ENCODE measurements around the gene TSEN15.
A peak's percentile ranks its signal among the peaks of the same experiment; 100 is the strongest.
"Not testable (repeated sequence)": the region's sequence is repeated elsewhere in the genome, so short reads cannot be mapped to it uniquely, and the experiment has no call there.

Gene TSEN15

DNA sequence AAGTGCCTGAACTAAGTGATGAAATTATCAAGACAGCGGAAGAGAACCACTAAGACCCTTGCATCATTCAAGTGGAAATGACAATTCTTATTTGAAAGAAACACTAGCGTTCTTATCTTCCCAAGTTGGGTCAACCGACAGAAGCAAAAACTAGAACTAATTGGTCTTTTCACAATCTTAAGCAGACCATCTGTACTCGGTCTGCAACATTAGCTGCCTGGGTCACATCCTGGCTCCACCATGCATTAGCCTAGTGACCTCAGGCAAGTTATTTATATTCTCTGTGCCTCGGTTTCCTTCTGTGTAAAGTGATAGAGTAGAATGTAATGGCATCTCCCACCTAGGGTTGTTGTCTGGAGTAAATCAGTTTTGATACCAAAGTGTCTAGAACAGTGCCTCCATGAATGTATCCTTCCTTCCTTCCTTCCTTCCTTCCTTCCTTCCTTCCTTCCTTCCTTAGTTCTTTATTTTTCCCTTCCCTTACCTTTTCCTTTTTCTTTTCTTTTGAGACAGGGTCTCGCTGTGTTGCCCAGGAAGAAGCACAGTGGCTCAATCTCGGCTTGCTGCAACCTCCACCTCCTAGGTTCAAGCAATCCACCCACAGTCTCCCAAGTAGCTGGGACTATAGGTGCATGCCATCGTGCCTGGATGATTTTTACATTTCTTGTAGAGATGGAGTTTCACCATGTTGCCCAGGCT is 20.0 kb upstream of the TSEN15 start:
- DNase-seq: no peak

- no peak for DNase-seq
Measured at GRCh38 chr1:184032306-184032929, 19.1 kb upstream of the TSEN15 start.

- no peak for DNase-seq
Measured at GRCh38 chr1:184032930-184033418, 18.6 kb upstream of the TSEN15 start.

GRCh38 chr1:184033711-184034167 is 17.8 kb upstream of the TSEN15 start:
- no peak for DNase-seq

DNA sequence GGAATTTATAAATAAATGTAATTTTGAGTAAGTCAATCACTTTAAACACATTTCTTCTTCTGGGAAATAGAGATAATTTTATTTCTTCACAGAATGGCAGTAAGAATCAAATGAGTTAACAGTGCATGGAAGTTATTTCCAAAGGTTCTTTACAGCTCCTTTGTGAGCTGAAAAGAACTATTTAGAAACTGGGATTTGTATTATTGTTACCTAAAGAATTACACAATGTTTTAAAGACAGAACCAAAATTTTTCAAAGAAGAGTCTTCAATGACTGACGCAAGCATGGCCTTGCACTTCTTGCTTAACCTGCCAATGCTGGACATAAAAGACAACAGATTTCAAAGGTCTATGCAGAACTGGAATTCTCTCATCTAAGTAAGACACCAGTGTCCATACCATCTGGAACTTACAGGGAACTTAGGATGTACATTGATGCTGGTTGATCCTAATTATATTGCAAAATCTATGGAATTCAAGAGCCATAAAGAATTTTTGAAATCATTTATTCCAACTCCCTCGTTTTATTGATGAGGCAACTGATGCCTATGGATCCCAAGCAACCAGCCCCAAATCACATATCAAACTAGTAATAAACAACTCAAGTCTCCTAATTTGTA is 16.7 kb upstream of the TSEN15 start:
- DNase-seq: no peak

- peak; percentile 37 for DNase-seq
Measured at GRCh38 chr1:184035719-184036516, 15.6 kb upstream of the TSEN15 start.

- DNase-seq: peak; percentile 62
Measured at GRCh38 chr1:184036517-184036949, 15.0 kb upstream of the TSEN15 start.

- no peak for DNase-seq
Measured at GRCh38 chr1:184037849-184038591, 13.5 kb upstream of the TSEN15 start.

- DNase-seq: no peak
Measured at GRCh38 chr1:184039126-184039525, 12.4 kb upstream of the TSEN15 start.

- no peak for DNase-seq
Measured at GRCh38 chr1:184041731-184042130, 9.8 kb upstream of the TSEN15 start.

DNA sequence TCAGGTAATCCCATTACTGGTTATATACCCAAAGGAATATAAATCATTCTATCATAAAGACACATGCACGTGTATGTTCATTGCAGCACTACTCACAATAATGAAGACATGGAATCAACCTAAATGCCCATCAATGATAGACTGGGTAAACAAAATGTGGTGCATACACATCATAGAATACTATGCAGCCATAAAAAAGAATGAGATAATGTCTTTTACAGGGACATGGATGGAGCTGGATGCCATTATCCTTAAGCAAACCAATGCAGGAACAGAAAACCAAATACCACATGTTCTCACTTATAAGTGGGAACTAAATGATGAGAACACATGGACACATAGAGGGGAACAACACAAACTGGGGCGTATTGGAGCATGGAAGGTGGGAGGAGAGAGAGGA is 8.2 kb upstream of the TSEN15 start:
- not testable (repeated sequence) for DNase-seq

- no peak for DNase-seq
Measured at GRCh38 chr1:184044603-184045376, 6.7 kb upstream of the TSEN15 start.

DNA sequence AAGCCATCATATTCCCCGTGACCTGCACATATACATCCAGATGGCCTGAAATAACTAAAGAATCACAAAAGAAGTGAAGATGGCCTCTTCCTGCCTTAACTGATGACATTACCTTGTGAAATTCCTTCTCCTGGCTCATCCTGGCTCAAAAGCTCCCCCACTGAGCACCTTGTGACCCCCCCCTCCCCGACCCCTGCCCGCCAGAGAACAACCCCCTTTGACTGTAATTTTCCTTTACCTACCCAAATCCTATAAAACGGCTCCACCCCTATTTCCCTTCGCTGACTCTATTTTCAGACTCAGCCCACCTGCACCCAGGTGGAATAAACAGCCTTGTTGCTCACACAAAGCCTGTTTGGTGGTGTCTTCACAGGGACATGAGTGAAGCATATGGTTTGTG is 4.0 kb upstream of the TSEN15 start:
- not testable (repeated sequence) for DNase-seq

DNA sequence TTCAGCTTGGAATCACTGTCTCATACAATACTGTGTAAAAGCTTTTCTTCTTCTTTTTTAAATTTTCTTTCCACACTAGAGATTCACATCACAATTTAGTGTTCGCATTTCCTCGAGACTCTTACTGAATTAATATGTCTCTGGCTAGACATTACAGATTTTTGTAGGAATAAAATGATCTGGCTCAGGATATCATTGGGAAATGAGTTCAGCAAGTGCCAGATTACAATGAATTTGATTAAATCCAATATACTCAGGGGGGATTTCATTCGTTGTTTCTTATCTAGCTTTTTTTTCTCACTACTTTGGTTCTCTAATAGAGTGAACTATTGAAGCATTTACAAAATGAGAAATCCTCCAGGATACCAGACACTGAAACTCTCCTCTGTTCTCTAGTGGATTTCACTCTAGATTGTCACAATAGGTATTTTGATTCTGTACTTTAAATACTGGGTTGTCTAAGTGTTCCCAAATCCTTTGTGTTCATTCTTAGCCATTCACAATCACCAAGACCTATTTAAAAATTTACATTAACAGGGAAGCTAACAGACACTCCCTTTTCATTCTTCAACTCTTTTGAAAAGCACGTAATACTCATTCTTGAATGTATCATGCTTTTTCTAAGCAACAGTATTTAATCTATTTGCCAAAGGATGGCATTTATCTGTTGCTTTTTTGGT is 2.8 kb upstream of the TSEN15 start:
- no peak for DNase-seq

GRCh38 chr1:184049291-184049690 is 2.2 kb upstream of the TSEN15 start:
- no peak for DNase-seq

DNA sequence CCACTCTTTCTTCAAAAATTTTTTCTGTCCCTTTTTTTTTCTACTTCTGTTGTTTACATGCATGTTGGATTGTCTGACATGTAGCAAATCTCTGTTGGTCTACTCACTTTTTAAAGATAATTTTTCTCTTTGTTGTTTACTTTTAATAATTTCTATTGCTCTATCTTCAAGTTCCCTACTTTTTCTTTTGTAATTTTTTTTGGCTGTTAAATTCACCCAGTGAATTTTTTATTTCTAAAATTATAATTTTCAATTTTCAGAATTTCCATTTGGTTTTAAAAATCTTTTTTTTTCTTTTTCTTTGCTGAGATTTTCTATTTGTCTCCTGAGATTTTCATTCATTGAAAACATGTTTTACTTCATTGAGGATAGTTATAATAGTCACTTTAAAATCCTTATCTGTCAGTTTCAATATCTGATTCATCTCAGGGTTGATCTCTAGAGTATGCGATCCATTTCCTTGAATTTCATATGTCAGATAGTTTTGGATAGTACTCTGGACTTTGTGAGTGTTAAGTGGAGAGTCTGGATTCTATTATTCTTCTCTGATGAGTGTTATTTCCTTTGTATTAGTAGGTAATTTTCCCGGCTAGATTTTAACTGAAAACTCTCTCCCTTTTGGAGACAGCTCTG is 1.6 kb upstream of the TSEN15 start:
- no peak for DNase-seq

- no peak for DNase-seq
Measured at GRCh38 chr1:184050636-184051035, 894 bp upstream of the TSEN15 start.

DNA sequence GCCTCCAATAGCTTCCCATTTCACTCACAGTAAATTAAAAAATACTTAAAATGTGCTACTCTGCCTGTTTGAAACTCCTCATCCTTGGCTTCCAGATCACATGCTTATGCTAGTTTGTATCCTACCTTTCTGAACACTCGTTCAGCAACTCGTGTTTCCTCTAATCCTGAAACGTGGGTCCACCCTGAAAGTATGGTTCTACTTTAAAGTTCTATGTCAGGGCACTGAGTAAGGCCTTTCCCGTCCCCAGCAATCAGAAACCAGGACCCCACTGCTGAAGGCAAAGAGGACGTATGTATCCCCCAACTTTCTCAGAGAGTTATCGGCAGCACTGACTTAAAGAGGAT is 419 bp upstream of the TSEN15 start:
- DNase-seq: no peak

- DNase-seq: no peak
Measured at GRCh38 chr1:184052194-184052559, 647 bp downstream of the TSEN15 start.

DNA sequence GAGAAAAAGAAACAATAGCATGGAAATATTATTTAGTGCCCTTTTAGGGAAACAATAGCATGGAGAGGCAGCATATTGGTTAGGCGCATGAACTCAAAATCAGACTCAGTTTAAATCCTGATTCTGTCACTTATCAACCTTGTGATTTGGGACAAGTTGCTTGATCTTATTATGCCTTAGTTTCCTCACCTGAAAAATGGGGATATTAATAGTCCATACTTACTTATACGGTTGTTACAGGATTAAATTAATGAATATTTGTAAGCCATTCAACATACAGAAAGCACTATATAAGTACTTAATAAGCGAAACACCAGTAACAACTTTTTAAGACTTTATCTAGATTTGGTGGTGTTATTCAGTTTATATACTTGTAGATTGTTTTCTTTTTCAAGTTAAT is 1.2 kb downstream of the TSEN15 start:
- DNase-seq: no peak

GRCh38 chr1:184053881-184054280 is 2.4 kb downstream of the TSEN15 start:
- no peak for DNase-seq

All from right hindlimb (tissue), 1 donor.